ENCODE results near the gene WLS.

GRCh38 chr1:68197461-68197860 is 34.9 kb downstream of the WLS start:
- no peak for TF ChIP-seq POLR2AphosphoS5 (IDR thresholded peaks at IDR 0.05; ENCODE audit: borderline replicate concordance, low read depth, low read length)
- no peak for TF ChIP-seq EZH2 (IDR thresholded peaks at IDR 0.05)
